ENCODE measurements around the gene MAP2K5.

MAP2K5 gene

DNA sequence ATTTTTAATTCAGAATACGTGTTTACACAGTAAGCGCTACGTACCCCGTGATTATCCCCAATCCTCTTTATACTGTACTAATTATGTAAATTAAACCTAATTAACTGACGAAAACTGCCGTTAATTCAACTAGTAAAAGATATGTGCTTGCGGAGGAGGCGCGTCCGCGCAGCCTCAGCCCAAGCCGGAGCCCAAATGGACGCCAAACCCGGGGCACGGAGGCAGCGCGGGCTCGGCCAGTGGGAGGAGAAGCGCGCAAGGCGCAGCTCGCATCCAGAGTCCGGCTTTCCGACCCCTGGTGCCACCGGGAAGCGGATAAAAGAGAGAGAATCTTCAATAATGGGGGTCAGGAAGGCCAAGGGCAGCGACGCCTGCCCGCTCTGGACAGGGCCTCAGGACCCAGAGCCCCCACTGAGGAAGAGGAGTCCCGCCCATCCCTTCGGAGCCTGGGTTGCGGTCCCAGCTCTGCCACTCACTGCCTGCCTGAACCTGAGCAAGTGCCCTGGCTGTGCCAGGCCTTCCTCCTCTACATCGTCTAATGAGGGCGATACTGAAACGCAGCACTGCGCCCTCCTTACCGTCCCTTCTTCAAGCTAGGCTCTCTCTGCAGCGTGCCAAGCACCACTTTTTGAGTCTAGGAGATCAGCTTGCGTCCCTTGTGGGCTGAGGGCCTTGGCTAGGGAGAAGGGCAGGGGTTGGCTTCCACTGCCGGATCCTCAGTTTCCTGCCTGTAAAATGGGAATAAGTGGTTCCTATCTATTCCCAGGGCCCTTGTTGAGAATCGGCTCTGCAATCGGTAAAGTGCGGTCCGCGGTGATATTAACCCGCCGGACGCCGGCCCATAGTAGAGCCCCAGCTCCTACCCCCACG lies 277.9 kb downstream of the MAP2K5 start:
- Histone ChIP-seq H3K4ac (ENCODE audit: low read depth, low read length) (no peak overlapping the region), H3K4me3 (ENCODE audit: low read length) (no peak overlapping the region), H2AK5ac (ENCODE audit: low read length) (no peak overlapping the region), H4K5ac (ENCODE audit: low read length) (no peak overlapping the region), H3K4me1 (ENCODE audit: control insufficient read depth, low read depth, low read length) (no peaks in the 10 kb centered on the region), H3K23ac (ENCODE audit: low read length) (no peak overlapping the region), H3K56ac (ENCODE audit: low read length) (no peak overlapping the region), H3K27me3 (ENCODE audit: insufficient read depth, low read length, poor library complexity) (peaks cover 66% of the 10 kb centered on the region), H3K36me3 (ENCODE audit: control insufficient read depth, insufficient read depth, low read length) (no peaks in the 10 kb centered on the region), H3K4me2 (ENCODE audit: low read length) (no peak overlapping the region), H4K8ac (ENCODE audit: low read depth, low read length) (no peak overlapping the region), H2BK15ac (replicated peaks; ENCODE audit: low read depth) (no peak overlapping the region), H3K18ac (ENCODE audit: low read length) (no peak overlapping the region), H2BK120ac (ENCODE audit: low read depth, low read length) (no peak overlapping the region), H3K79me2 (ENCODE audit: control insufficient read depth, insufficient read depth, low read length) (no peaks in the 10 kb centered on the region), H3K9ac (ENCODE audit: low read length) (no peak overlapping the region), H2BK5ac (ENCODE audit: low read length) (no peak overlapping the region), H3K27ac (ENCODE audit: low read depth, low read length) (no peak overlapping the region), H3K79me1 (ENCODE audit: low read length) (no peaks in the 10 kb centered on the region)
- no CpG with 5 or more reads among the region's 50 CpGs for WGBS (ENCODE audit: extremely low coverage, insufficient coverage, low lambda C conversion rate)
- no peak for DNase-seq

DNA sequence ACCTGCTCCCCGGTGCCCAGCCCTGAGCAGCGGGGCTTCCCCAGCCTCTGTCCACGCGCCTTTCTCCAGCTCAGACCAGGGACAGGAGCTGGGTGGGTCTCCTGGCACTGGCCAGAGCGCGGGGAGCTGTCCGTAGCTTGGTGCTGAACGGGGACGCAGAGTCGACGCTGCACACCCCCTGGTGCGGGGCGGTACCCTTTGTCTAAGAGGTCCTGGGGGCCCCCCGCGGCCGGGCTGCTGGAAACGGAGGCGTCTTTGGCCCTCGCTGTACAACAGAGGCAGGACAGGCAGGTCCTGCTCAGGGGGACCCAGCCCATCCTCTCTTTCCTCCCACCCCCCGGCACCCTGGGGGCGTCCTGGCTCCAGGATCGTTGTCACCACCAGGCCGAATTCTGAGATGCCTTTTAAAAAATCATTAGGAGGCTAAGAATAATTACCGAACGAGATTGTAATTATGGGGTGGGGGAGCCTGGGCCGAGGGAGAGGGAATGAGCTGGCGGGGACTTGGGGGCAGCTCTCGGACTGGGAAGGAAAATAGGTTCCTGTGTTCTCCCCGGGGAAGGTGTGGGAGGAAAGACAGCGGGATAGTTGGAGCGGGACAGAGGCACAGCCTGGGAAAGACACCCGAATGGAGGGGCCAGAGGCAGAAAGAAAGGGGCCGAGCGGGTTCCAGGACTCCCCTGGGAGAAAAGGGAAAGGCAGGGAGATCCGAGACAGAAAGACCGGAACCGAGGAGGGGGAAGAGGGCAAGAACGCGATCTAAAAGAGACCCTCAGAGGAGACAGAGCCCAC lies 278.7 kb downstream of the MAP2K5 start:
- Histone ChIP-seq H3K4ac (ENCODE audit: low read depth, low read length) (no peak overlapping the region), H3K9ac (ENCODE audit: low read length) (no peak overlapping the region), H3K18ac (ENCODE audit: low read length) (no peak overlapping the region), H3K79me1 (ENCODE audit: low read length) (no peaks in the 10 kb centered on the region), H3K23ac (ENCODE audit: low read length) (no peak overlapping the region), H4K8ac (ENCODE audit: low read depth, low read length) (no peak overlapping the region), H3K4me3 (ENCODE audit: low read length) (no peak overlapping the region), H2BK120ac (ENCODE audit: low read depth, low read length) (no peak overlapping the region), H2BK5ac (ENCODE audit: low read length) (no peak overlapping the region), H3K27ac (ENCODE audit: low read depth, low read length) (no peak overlapping the region), H2AK5ac (ENCODE audit: low read length) (no peak overlapping the region), H3K4me1 (ENCODE audit: control insufficient read depth, low read depth, low read length) (no peaks in the 10 kb centered on the region), H3K56ac (ENCODE audit: low read length) (no peak overlapping the region), H3K4me2 (ENCODE audit: low read length) (no peak overlapping the region), H3K36me3 (ENCODE audit: control insufficient read depth, insufficient read depth, low read length) (no peaks in the 10 kb centered on the region), H3K27me3 (ENCODE audit: insufficient read depth, low read length, poor library complexity) (peaks cover 74% of the 10 kb centered on the region), H4K5ac (ENCODE audit: low read length) (no peak overlapping the region), H2BK15ac (replicated peaks; ENCODE audit: low read depth) (no peak overlapping the region), H3K79me2 (ENCODE audit: control insufficient read depth, insufficient read depth, low read length) (no peaks in the 10 kb centered on the region)
- no CpG with 5 or more reads among the region's 39 CpGs for WGBS (ENCODE audit: extremely low coverage, insufficient coverage, low lambda C conversion rate)
- peak; percentile 53 for DNase-seq

GRCh38 chr15:67821784-67822440 lies 279.4 kb downstream of the MAP2K5 start:
- H4K8ac ChIP-seq (ENCODE audit: low read depth, low read length), result no peak overlapping the region
- H3K27me3 ChIP-seq (ENCODE audit: insufficient read depth, low read length, poor library complexity), result peaks cover 81% of the 10 kb centered on the region
- no peaks in the 10 kb centered on the region for H3K36me3 ChIP-seq (ENCODE audit: control insufficient read depth, insufficient read depth, low read length)
- DNase-seq, result no peak
- H3K79me2 ChIP-seq (ENCODE audit: control insufficient read depth, insufficient read depth, low read length), result no peaks in the 10 kb centered on the region
- no peak overlapping the region for H4K5ac ChIP-seq (ENCODE audit: low read length)
- H3K23ac ChIP-seq (ENCODE audit: low read length), result no peak overlapping the region
- H2BK5ac ChIP-seq (ENCODE audit: low read length), result no peak overlapping the region
- WGBS (ENCODE audit: extremely low coverage, insufficient coverage, low lambda C conversion rate), result no CpG with 5 or more reads among the region's 43 CpGs
- no peaks in the 10 kb centered on the region for H3K79me1 ChIP-seq (ENCODE audit: low read length)
- H3K4me1 ChIP-seq (ENCODE audit: control insufficient read depth, low read depth, low read length), result no peaks in the 10 kb centered on the region
- no peak overlapping the region for H2AK5ac ChIP-seq (ENCODE audit: low read length)
- H3K18ac ChIP-seq (ENCODE audit: low read length), result no peak overlapping the region
- H3K27ac ChIP-seq (ENCODE audit: low read depth, low read length), result no peak overlapping the region
- H3K56ac ChIP-seq (ENCODE audit: low read length), result no peak overlapping the region
- no peak overlapping the region for H3K4me3 ChIP-seq (ENCODE audit: low read length)
- no peak overlapping the region for H2BK120ac ChIP-seq (ENCODE audit: low read depth, low read length)
- H3K4ac ChIP-seq (ENCODE audit: low read depth, low read length), result no peak overlapping the region
- H3K9ac ChIP-seq (ENCODE audit: low read length), result no peak overlapping the region
- H2BK15ac ChIP-seq (replicated peaks; ENCODE audit: low read depth), result no peak overlapping the region
- no peak overlapping the region for H3K4me2 ChIP-seq (ENCODE audit: low read length)

DNA sequence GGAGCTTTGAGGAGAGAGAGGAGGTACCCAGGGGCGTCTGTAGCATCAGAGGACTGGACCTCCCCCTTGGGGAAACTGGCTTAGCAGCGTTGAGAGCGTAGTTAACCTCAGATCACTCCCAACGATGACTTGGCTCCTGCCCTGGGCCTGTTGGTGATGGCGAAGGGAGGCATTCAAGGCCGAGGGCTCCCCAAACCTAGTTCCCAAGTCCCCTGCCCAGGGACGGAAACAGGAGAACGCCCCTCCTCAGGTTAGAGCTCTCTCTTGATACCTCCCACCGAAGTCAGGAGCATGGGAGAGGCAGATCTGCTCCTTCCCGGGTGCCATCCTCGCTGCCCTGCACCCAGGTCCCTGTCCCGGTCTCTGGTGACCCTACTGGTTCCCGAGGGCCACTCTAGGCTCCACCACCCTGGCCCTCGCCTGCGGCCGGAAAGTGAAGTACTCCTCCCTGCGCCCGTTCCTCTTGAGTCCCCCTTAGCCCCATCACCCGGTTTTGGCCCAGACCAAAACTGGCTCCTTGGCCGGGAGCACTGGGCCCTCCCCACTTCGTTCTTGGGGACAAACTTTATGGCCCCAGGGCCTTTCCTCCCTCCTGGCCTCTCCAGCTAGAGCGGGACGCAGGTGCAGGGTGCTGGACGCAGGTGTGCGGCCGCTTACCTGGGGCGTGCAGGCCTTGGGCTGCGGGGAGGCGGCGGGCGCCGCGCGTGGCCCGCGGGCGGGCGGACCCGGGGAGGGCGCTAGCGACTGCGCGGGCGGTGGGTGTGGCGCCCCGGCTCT lies 280.2 kb downstream of the MAP2K5 start:
- no peak overlapping the region for H3K27ac ChIP-seq (ENCODE audit: low read depth, low read length)
- H2BK120ac ChIP-seq (ENCODE audit: low read depth, low read length), result no peak overlapping the region
- no peaks in the 10 kb centered on the region for H3K79me2 ChIP-seq (ENCODE audit: control insufficient read depth, insufficient read depth, low read length)
- H3K4me3 ChIP-seq (ENCODE audit: low read length), result no peak overlapping the region
- peaks cover 87% of the 10 kb centered on the region for H3K27me3 ChIP-seq (ENCODE audit: insufficient read depth, low read length, poor library complexity)
- no peak overlapping the region for H4K8ac ChIP-seq (ENCODE audit: low read depth, low read length)
- no peaks in the 10 kb centered on the region for H3K36me3 ChIP-seq (ENCODE audit: control insufficient read depth, insufficient read depth, low read length)
- no peak overlapping the region for H3K56ac ChIP-seq (ENCODE audit: low read length)
- H3K4ac ChIP-seq (ENCODE audit: low read depth, low read length), result no peak overlapping the region
- no peak overlapping the region for H2BK15ac ChIP-seq (replicated peaks; ENCODE audit: low read depth)
- H2BK5ac ChIP-seq (ENCODE audit: low read length), result no peak overlapping the region
- no peak overlapping the region for H4K5ac ChIP-seq (ENCODE audit: low read length)
- H3K4me1 ChIP-seq (ENCODE audit: control insufficient read depth, low read depth, low read length), result no peaks in the 10 kb centered on the region
- no peak overlapping the region for H3K4me2 ChIP-seq (ENCODE audit: low read length)
- no peak overlapping the region for H3K18ac ChIP-seq (ENCODE audit: low read length)
- no CpG with 5 or more reads among the region's 46 CpGs for WGBS (ENCODE audit: extremely low coverage, insufficient coverage, low lambda C conversion rate)
- no peak for DNase-seq
- no peak overlapping the region for H3K9ac ChIP-seq (ENCODE audit: low read length)
- no peak overlapping the region for H2AK5ac ChIP-seq (ENCODE audit: low read length)
- H3K79me1 ChIP-seq (ENCODE audit: low read length), result no peaks in the 10 kb centered on the region
- no peak overlapping the region for H3K23ac ChIP-seq (ENCODE audit: low read length)

DNA sequence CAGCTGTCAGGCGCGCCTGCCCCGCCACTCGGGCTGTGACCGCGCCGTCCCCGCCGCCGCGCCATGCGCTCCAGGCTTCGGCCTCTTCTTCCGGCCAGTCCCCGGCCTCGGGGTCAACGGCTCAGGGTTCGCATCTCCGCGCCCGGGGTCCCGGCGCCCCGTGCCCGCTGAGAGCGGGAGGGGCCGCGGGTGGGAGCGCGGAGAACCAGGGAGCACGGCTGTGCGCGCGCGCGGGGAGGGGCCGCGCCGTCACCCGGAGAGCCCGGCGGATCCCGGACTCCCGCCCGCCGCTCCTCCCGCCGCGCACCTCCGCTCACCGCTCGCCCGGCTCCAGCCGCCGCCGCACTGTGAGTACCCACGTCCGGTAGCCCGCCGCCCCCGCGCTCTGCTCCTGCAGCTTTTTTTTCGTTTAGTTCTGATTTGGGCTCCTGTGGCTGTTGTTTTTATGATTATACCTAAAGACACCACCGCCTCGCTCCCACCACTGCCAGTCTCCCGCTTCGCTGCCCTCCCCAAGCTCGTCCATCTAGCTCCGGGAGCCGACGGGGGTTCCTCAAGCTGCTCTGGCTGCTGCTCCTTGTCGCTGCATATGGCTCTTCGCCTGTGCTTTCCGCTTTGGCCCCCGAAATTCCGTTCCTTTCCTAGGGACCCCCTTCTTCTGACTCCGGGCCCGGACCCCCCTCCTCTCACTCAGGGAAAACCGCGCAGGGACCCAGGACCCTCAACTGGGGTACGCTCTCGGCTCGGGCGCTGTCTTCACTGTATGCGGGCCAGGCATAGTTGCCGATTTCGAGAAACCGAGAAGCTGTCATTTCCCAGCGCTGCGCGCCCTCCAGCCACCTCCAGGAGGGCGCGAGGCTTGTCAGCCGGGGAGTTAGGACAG lies 281.1 kb downstream of the MAP2K5 start:
- Histone ChIP-seq H3K56ac (ENCODE audit: low read length) (no peak overlapping the region), H3K4me1 (ENCODE audit: control insufficient read depth, low read depth, low read length) (no peaks in the 10 kb centered on the region), H2BK15ac (replicated peaks; ENCODE audit: low read depth) (no peak overlapping the region), H3K79me2 (ENCODE audit: control insufficient read depth, insufficient read depth, low read length) (no peaks in the 10 kb centered on the region), H2AK5ac (ENCODE audit: low read length) (no peak overlapping the region), H3K79me1 (ENCODE audit: low read length) (no peaks in the 10 kb centered on the region), H3K9ac (ENCODE audit: low read length) (no peak overlapping the region), H3K23ac (ENCODE audit: low read length) (no peak overlapping the region), H3K27ac (ENCODE audit: low read depth, low read length) (no peak overlapping the region), H3K4me2 (ENCODE audit: low read length) (no peak overlapping the region), H4K5ac (ENCODE audit: low read length) (no peak overlapping the region), H3K27me3 (ENCODE audit: insufficient read depth, low read length, poor library complexity) (peaks cover 89% of the 10 kb centered on the region), H2BK5ac (ENCODE audit: low read length) (no peak overlapping the region), H3K36me3 (ENCODE audit: control insufficient read depth, insufficient read depth, low read length) (no peaks in the 10 kb centered on the region), H3K4ac (ENCODE audit: low read depth, low read length) (no peak overlapping the region), H3K4me3 (ENCODE audit: low read length) (no peak overlapping the region), H2BK120ac (ENCODE audit: low read depth, low read length) (no peak overlapping the region), H4K8ac (ENCODE audit: low read depth, low read length) (no peak overlapping the region), H3K18ac (ENCODE audit: low read length) (no peak overlapping the region)
- no peak for DNase-seq
- no CpG with 5 or more reads among the region's 94 CpGs for WGBS (ENCODE audit: extremely low coverage, insufficient coverage, low lambda C conversion rate)
